Kidney capillary endothelial cell (primary cell): ENCODE results near the gene SMIM1.
A peak's percentile ranks its signal among the peaks of the same experiment; 100 is the strongest.

Source experiments
- DNase-seq: peaks from one replicate; pipeline ENCODE4 v3.0.0-alpha.2; 2018; ENCODE audit warnings: low spot score

SMIM1 gene

DNA sequence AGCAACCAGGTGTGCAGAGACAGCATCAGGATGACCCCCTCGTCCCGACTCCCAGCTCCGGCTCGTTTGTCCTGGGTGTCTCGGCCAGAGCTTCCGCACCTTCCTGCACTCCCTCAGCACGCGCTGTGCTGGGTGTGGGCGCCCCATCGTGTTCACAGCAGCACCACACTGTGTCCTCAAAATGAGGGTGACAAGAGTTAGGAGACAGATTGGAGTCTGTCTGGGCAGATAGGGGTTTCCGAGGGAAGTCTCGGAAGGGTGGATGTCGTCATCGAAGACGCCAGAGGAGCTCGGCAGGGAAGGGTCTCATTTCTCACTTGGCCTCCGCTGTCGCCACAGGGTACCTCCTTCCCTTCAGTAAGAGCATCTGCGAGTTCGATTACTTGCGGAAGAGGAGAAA is 16.2 kb upstream of the SMIM1 start:
- DNase-seq, result no peak

DNA sequence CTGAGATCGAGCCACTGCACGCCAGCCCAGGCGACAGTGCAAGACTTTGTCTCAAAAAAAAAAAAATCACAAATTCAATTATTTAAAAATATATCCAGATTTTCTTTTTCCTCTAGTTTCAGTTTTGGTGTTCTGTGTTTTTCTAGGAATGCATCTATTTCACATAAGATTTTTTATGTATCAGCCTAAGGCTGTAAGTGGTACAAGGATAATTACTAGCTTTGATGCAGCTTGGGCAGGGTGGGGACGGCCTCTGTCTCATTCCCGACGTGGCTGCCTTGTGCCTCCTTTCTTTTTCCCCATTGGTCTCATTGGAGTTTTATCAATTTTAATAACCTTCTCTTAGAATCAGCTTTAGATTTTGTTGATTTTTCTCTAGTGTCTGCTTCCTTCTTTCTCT is 13.4 kb upstream of the SMIM1 start:
- DNase-seq, result no peak

DNA sequence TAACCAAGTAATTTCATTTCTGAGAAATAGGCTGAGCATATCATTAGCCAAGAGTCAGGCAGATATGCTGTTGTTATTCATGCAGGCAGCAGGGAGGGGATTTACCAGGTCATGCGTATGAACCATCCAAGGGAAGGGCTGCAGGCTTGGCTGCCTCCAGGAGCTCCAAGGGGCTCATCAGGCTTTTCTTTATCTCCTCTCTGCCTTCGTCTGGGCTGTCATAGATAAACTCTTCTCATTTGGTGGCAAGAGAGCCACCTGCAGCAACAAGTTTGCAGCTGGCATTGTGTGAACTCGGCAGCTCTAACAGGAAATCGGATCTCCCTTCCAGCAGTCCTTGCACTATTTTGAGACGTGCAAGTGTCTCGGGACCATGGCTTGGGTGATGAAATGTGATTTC is 12.8 kb upstream of the SMIM1 start:
- DNase-seq, result no peak

DNA sequence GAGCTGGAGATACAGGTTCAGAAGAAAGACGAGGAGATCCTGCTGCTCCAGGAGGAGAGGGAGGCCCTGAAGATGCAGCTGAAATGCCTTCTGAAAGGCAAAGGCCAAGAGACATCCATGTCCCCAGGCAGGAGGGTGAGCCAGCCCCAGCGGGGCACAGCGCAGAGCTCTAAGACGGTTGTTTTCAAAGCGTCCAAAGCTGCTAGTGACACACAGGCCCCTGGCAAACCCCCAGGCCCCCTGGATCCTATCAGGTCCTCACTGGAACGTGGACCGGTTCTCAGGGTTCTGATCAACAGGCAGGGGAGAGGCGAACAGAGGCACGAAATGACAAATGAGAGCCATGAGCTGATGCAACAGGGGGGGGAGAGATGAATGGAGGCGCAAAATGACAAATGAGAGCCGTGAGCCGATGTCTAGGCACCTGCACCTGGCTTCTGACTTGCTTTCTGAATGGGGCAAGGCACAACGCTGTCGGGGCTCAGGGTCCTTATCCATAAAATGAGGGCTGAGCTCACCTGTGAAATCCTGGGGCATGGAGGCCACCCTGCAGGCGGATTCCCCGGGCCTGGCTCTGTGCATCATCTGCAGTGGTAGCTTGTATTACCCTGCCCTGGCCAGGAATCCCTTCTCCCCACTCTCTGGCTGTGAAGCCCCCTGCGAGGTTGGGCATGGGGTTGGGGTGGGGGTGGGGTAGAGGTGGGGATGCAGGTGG is 11.1 kb upstream of the SMIM1 start:
- DNase-seq, result no peak

DNA sequence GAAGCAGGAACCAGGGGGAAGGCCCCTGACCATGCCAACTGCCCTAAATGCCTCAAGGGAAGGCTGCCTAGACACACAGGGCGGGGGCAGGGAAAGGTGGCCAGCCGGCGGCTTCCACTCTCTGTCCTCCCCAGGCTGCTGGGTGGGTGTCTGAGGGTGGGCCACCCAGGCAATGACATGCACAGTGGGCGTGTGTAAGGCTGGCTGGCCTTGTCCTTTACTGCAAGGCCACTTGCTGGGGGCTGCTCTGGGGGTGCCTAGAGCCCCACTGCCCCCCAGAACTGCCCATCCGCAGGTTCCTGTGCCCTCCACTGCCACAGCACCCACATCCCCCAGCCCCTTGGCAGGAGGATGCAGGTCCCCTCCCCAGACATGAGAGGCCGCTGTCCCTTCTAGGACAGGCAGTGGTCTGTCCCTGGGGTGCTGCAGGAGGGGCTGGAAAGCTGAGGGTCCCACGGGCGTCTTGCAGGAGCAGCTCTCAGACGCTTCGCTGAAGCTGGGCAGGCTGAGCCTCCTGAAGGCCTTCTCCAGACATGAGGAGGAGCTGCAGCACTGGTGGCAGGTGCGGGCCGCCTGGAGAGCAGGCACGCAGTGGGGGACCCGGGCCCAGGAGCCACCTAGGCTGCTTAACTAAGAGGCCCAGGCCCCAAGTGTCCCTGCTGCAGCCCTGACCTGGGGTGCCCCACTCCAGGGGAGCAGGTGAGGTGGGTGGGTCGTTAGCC is 10.2 kb upstream of the SMIM1 start:
- no peak for DNase-seq

DNA sequence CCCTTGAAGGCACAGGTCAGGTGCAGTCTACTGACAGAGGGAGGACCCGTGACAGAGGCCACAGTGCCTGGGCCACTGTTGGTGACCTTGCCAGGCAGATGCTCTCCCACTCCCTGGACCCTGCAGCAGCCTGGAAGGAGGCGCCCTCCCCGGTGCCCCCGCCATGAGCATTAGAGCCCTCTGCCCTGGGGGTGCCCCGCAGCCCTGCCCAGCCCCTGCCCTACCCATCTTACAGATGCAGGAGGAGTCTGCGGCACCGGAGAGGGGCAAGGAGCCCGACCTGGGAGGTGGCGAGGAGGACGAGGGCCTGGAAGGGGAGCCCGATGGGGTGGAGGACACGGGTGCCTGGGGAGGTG is 9.7 kb upstream of the SMIM1 start:
- no peak for DNase-seq

DNA sequence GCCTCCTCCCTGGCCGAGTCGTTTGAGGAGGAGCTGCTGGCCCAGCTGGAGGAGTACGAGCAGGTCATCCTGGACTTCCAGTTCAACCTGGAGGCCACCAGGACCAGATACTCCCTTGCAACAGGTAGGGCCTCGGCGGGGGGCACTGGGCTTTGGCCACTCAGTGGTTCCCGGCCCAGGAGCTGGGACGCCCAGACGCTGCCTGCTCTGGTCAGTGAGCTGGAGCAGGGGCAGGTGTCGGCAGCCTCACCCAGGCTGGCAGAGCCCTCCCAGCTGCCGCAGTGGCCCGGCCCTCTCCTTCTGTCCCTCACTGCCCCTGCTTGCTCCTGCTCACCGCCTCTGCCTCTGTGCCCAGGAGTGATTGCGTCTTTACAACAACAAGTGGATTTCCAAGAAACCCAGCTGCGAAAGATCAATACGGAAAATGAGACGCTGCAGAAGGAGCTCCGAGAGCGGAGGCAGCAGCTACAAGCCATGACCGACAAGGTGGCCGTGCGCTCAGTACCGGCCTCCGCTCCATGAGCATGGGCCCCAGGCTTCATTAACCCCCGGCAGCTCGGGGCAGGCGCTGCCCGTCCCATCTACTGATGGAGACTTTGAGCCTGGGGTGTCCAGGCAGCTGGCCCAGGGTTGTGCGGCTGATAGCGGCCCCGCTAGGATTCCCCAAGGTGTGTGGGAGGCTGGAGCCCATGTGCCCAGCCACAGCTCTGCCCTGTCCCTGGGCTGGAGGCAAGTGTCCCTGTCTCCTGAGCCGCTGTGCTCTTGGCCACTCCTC is 9.0 kb upstream of the SMIM1 start:
- no peak for DNase-seq

DNA sequence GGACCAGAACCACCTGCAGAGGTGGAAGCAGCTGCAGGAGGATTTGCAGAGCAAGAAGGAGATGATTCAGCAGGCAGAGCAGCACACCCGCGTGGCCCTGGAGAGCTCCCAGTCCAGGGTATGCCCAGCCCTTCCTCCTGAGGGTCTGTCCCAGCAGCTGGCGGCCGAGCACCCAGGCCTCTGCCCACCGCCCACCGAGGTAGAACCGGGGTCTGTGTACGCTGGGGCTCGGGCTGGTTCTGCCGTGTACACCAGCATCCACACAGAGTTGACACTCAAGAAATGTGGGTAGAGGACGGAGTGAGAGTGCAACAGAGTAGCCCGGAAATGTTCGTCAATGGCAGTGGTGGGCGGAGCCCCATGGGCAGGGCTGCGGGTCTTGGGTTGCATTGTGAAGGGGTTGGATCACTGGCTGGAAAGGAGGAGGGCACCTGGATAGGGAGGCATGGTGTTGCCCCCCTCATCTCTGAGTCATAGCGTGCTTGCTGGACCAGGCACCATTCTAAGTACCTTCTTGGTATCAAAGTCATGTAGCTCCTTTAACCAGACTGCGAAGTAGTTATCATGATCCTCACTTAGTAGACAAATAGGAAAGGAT is 5.1 kb upstream of the SMIM1 start:
- no peak for DNase-seq

DNA sequence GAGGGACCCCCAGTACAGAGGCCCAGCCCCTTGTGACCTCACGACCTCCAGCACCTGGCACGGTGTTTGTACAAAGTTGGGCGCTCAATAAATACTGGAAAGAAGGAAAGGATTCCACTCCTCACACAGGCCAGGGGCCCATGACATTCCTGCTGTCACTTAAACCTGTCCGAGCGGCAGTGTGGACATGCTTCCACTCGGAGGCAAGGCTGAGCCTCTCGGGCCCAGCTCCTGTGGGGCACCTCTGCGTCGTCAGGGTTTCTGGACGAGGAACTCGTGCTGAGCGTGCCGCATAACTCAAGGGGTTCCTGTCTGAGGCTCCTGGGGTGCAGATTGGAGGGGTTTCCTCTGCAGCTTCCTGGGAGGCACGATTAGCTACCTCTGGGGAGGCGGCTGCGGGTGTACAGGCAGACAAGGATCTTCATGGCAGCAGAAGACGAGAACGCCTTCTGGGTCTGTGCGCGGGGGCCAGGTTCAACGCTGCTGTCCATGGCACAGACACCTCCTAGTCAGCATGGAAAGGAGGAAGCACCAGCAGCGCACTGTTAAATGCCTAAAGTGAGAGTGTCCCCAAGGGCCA is 3.6 kb upstream of the SMIM1 start:
- DNase-seq, result no peak

DNA sequence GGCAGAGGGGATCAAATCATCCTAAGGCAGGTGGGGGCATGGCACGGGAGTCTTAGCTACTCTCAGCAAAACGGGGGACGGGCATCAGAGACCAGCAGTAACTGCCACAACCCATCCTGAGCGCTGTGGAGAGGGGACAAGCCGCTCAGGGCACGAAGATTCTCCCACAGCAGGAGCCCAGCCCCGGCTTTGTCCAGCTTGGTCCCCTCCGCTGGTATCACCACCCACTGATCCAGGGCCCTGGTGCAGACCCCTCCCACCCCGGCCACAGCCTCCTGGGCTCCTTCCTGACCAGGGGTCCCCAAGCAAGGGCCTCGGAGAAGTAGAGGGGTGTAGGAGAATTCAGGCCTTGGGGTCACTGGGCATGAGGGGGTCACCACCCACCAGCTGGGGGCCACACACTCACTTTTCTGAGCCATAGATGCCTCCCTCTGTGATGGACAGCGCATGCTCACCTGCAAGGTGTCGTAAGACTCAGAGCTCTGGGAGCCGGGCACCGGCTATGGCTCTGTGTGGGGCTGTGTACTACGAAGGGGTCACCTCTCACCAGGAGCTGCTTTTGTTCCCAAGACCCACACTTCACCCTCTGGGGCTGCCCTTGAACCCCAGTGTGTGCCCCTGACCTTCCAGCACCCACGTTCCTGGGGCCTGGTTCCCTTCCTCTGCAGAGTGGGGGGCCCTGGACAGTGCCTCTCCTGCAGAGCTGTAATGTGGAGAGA is 2.3 kb upstream of the SMIM1 start:
- no peak for DNase-seq

DNA sequence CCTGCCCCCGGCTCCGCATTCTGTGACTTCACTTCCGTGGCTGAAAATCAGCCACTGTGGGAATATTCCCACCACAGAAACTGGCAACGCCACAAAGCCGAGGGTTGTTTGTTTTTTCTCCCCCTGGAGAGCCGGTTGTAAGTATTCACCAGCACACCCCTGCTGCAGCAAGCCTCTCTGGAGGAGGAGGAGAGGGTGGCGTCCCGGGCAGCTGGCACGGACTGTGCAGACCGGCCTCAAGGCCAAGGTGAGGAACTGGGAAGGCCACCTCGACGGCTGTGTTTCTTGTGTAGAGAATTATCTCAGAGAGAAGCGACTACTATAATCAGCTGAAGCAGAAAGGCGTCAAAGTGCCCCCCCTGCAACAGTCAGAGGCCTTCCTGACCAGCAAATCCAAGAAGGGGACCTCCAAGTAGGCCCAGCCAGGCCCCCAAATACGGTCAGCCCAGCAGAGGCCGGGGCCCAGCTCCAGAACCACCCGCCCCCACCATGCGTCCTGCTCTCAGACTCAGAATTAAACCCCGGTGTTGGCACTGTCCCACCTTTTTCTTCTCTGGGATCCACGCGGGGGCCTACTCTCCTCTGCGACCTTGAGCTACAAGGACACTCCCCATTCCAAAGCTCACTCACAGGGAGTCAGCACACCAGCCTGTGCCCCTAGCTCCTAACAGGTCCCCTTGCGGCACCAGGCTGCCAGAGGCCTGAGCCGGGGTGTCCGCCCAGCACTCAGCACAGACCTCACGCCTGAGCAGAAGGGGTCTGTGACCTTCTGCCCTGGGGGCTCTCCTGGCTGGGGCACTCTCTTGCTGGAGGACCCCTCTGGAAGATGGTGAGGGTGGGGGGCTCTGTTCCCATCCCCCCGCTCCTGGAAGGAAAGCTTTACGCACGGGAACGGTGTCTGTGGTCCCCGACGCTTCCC is 1.2 kb upstream of the SMIM1 start:
- DNase-seq, result no peak

DNA sequence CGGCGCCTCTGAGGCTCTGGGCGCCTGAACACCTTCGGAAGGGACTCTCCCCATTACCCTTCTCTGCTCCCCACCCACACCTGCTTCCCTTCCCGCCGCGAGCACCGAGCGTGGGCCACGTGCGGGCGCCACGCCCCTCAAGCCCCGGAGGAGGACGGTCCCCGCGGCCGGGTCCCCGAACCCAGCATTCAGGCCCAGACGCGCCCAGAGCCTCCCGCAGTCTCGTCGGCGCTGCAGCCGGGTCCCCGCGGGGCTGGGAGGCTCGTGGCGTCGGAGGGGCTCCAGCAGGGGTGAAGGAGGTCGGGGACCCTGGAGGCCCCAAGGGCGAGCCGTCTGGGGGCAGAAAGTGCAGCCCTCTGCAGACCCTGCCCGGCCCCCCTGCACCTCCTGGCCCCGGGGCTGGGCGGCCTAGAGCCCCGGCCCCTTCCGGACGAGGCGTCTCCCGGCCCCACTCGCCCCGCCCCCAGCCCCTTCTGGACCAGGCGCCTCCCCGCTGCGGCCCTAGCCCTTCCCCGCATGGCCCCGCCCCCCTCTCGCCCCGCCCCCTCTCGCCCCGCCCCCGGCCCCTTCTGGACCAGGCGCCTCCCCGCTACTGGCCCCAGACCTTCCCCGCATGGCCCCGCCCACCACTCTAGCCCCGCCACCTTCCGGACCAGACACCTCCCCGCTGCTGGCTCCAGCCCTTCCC is 378 bp upstream of the SMIM1 start:
- peak; percentile 12 for DNase-seq

DNA sequence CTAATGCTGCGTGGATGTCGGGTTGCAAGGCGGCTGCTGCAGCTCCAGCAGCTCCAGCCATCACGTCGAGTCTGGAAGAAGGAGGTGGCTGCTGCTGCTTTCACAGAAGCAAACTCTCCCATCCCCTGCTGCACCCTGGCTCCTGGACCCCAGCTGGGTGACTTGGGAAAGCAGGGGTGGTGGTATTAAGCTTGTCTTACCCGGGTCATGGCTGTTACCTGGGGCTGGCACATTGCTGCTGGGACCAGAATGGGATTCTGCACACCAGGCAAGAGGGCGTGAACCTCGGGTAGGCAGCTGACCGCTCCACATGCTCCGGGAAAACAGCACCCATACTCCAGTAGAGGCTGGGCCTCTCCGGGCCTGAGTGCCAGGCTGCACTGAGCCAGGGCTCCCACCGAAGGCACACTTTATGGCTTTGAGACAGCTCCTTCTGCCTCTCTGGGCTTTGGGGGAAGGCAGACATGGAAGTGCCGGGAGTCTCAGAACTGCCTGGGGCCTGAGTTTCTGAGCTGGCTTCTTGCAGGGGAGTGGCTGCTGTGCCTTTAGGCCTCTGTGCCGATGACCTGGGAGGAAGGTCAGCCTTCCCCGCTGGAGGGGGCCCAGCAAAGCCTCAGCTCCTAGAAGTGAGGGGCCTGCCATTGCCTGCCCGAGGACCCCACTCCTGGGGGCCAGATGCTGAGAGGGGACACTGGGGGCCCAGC is 1.2 kb downstream of the SMIM1 start:
- no peak for DNase-seq

DNA sequence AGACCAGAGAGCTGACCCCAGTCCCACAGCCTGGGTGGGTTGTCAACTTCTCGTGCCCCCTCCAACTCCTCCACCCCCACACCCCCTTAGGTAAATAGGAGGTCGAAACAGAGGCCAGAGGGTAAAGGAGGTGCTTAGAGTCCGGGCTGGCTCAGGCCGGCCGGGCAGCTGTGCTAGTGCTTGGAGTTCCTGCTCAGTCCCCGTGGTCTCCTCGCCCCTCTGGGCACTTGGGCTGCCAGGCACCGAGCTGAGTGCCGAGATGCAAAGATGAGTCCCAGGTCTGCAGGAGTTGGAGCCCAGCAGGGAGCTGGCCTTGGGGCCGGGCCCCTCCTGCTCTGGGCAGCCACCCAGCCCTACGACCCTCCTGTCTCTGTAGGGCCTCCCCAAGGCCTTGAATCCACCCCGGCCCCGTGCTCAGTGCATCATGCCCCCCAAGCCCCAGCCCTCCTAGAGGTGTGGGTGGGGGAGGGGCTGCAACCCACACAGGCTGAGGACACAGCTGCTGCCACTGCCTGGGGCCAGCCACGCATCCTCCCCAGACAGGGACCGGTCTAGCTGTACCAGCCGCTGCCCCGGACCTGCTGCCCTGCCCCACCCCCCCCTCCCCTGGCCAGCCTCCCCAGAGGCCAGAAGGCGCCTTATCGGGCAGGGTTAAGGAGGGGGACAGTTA is 1.9 kb downstream of the SMIM1 start:
- no peak for DNase-seq

DNA sequence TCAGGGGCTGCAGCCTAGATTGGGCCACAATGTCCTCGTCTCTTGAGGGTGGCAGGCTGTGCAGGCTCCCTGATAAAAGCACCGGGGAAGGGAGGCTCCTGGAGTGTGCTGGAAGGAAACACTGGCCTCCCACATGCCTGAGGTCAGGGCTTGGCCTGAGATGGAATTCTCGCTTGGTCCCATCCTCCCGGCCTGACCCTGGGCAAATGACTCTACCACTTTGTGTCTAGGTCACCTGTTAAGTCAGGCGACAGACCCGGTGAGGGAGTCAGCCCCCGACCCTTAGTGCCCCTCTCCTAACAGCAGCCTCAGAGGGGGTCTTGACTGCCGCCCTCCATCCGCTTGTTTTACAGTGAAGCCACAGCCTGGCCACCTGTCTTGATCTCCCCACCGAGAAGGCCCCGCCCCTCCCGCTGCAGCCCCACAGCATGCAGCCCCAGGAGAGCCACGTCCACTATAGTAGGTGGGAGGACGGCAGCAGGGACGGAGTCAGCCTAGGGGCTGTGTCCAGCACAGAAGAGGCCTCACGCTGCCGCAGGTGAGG is 2.5 kb downstream of the SMIM1 start:
- no peak for DNase-seq

DNA sequence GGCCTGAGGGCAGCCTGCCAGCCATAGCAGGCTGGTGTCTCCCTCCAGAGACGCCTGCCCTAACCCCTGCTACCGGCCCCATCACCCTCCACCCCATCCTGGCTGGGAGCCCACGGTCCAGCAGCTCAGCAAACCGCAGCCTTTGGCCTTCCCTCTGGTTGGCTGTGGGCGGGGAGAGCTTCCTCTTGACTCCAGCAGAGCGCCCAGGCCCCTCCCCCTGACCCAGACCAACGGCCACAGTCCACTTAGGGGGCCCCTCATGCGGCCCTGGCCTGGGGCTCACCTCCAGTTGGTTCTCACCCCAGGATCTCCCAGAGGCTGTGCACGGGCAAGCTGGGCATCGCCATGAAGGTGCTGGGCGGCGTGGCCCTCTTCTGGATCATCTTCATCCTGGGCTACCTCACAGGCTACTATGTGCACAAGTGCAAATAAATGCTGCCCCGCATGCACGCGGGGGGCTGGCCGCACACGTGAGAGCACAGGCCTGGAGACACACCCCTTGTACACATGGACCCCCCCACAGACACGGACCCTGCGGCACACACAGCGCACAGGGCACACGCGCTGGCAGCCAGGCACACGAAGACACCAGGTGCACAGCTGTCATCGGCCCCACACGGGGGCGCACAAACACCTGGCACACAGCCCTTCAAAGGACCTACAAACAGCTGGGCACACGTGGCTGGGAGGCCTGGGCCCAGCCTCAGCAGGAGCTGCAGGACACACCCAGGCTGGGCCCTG is 3.1 kb downstream of the SMIM1 start:
- DNase-seq, result no peak

DNA sequence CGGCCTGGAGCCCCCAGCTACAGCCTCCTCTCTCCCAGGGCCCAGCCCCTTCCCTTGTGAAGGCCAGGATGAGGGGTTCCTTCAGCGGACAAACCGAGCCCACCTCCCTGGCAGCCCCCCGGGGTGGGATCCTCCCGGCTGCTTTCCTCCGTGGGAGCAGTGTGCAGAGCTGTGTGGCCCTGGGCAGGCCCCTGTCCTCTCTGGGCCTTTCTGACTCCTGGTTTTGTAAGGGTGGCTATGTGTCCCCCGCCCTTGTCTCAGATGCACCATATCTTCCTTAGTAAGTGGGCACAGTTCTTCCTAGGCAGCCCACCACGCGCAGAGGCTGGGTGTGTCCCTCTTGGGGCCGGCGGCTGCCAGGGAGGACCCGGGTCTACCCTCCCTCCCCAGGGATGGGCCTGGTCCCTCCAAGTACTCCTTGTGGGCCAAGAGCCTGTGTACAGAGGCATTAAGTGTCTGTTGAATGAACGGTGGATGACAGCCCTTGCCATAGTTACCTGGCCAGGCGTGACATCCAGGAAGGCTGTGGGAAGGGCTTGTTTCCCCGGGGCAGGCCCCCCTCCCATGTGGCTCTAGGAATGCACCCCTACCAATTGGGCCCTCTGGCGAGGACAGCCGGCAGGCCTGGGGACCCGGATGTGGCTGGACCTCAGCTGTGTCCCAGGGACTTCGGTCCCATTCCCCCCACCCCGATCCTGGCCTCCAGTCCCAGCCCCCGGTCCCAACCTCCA is 3.8 kb downstream of the SMIM1 start:
- DNase-seq, result no peak
